ENCODE results near the gene DOC2B. TPM values are rescaled to one million over a fixed set of nuclear protein-coding genes. Genes with fewer than 3 reads are reported as not detected.

Gene DOC2B
- total and polyA plus RNA-seq, 2 of the 13 experiments (the other 11 are each of a cell fraction or from before 2014, with no cell fraction given) = 0.09 to 0.22 TPM

GRCh38 chr17:187130-187529 is 5.7 kb upstream of the DOC2B start (continued):
- no peak for TF ChIP-seq ETS1 (CRISPR knock-in tag; IDR thresholded peaks at IDR 0.05)

- H3K9ac ChIP-seq (ENCODE audit: insufficient read depth, low read depth, low read length) = no peak overlapping the region
- FAIRE-seq = no peak
- peaks cover 6 to 58% of the 10 kb centered on the region in 2 experiments for H3K27me3 ChIP-seq (ENCODE audit: control insufficient read depth in 1 of 2, insufficient read depth in 2 of 2, low read length in 2 of 2)
- H2AFZ ChIP-seq (ENCODE audit: low read length) = no peak overlapping the region
- no peaks in the 10 kb centered on the region for H3K9me3 ChIP-seq (ENCODE audit: low read length)
- CTCF ChIA-PET (ENCODE audit: low intra/inter-chr PET ratio, low total read pairs) = no interaction called here
- BruUV-seq (replicated peaks) = no TSS peak
- DNase-seq (ENCODE audit: low spot score) = no peak
- H4K20me1 ChIP-seq (ENCODE audit: insufficient read depth, low read length) = no peaks in the 10 kb centered on the region
- H3K27ac ChIP-seq (ENCODE audit: extremely low read length, insufficient read depth, low read length) = no peak overlapping the region
- no peaks in the 10 kb centered on the region for H3K79me2 ChIP-seq (ENCODE audit: insufficient read depth, low read length)
- ATAC-seq = no peak
- in situ Hi-C loops (cut with HindIII; ENCODE audit: extremely low pct_ligation_motif_present, low pct_unique_long_range_greater_than_20kb) = no loop called here
- intact Hi-C loops (cut with micrococcal nuclease; ENCODE audit: unreplicated experiment) = no loop called here
- POLR2A ChIA-PET = no interaction called here
- no peak for TF ChIP-seq ZNF543 (CRISPR knock-in tag; IDR thresholded peaks at IDR 0.05)
- TF ChIP-seq ZNF607 (CRISPR knock-in tag; IDR thresholded peaks at IDR 0.05; ENCODE audit: borderline replicate concordance) = no peak
- no peak for TF ChIP-seq MTF1 (CRISPR knock-in tag; IDR thresholded peaks at IDR 0.05)
- TF ChIP-seq ZMYM2 (CRISPR knock-in tag; IDR thresholded peaks at IDR 0.05) = no peak
- no peak for TF ChIP-seq HOXA5 (CRISPR knock-in tag; IDR thresholded peaks at IDR 0.05)
- no peak for TF ChIP-seq STAT6 (CRISPR knock-in tag; IDR thresholded peaks at IDR 0.05; ENCODE audit: borderline replicate concordance)
- WGBS (ENCODE audit: low lambda C conversion rate) = 13% methylated on average over 9 of the region's 14 CpGs
- no peaks in the 10 kb centered on the region for H3K36me3 ChIP-seq (replicated peaks in 1 of 2; ENCODE audit: control insufficient read depth in 1 of 2, insufficient read depth in 2 of 2, low read length in 2 of 2)
- H3K4me3 ChIP-seq (replicated peaks in 1 of 3; ENCODE audit: insufficient read depth in 1 of 3, low read depth in 2 of 3, low read length in 3 of 3) = no peak overlapping the region
- H3K4me2 ChIP-seq (ENCODE audit: low read depth, low read length) = no peak overlapping the region
- H3K4me1 ChIP-seq (ENCODE audit: insufficient read depth, low read length) = peaks cover 15% of the 10 kb centered on the region
Measured at GRCh38 chr17:185445-186138, 4.1 kb upstream of the DOC2B start.

All from HepG2 (cell line).